ACHN (cell line): ENCODE data around the gene PCDH1.

Source experiments
- DNase-seq: peaks from one replicate; pipeline ENCODE4 v3.0.0-alpha.2; 2015
- in situ Hi-C: cut with HindIII; loops from 2 replicates; pipeline ENCODE4 v1.10.0; 2017; ENCODE audit warnings: low sequenced_read_pairs, low pct_ligation_motif_present, low pct_unique_long_range_greater_than_20kb

PCDH1 gene

GRCh38 chr5:141876628-141877355 is 1.4 kb downstream of the PCDH1 start:
- DNase-seq: no peak
- in situ Hi-C loops: no loop called here

DNA sequence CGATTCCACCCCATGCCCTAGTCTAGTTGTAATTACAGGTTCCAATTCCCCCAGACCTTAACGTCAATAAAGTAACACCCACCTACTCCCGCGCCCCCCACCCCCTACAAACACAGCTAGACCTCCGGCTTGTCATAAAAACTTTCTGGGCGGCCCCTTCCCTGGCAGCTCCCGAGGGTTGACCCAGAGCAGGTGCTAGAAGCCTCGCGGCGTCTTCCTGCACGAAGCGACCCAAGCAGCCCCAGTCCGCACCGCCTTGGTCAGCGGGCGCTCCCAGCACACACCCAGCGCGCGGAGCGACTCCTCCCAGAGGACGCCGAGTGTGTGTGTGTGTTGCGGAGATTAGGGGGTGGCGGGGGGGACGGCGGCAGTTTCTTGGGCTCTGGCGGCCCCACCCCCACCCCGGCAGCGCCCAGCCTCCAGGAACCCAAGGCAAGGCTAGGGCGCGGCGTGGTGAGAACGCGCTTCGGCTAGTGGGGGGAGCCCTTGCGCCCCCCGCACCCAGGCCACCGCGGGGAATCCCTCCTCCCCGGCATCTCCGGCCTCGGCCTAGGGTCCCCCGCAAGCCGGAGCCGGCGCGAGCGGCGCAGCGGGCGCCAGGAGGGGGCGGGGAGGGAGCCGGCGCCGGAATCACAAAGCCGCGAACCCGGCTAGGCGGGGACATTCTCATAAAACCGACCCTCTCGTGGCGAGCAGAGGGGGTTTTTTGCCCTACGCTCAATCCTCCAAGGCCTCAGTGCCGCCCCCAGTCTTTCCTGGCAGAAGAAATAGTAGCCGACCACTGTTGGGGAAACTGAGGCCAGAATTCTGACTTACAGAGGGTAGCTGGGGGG is 2.2 kb downstream of the PCDH1 start:
- in situ Hi-C loops: no loop called here
- DNase-seq: no peak

GRCh38 chr5:141875022-141875740 is 3.0 kb downstream of the PCDH1 start:
- in situ Hi-C loops: no loop called here
- no peak for DNase-seq

- in situ Hi-C loops: no loop called here
- DNase-seq: no peak
Observed at GRCh38 chr5:141874262-141874964, 3.8 kb downstream of the PCDH1 start.

GRCh38 chr5:141873933-141874261 is 4.3 kb downstream of the PCDH1 start:
- no peak for DNase-seq
- in situ Hi-C loops: no loop called here

DNA sequence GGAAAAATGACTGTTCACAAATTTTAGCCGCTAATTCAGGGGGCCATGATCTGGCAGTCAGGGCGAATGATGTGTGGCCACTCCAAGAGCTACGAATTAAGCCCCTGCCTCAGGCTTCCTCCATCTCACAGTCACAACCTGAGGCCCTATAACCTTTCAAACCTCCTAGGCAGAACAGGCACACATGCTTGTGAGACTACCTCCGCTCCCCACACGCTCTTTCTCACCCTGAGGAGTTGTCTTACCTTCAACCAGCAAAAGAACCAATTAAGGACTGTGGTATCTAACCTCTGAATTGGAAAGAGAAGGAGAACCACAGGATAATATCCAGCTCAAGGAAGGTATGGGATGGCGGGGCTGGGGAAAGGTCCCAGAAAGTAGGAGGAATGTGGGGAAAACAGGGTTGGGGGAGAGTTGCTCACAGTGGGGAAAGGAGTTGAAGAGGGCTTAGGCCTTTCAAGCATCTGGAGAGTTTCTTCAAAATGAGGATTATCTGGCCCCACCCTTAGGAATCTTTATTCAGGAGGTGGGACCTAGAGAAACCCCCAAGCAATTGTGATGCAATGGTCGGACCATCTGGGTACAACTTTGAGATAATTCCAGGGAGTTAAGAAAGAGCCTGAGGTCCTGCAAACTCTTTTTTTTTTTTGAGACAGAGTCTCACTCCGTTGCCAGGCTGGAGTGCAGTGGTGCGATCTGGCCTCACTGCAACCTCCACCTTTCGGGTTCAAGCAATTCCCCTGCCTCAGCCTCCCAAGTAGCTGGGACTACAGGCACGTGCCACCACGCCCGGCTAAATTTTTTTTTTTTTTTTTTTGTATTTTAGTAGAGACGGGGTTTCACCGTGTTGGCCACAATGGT is 5.5 kb downstream of the PCDH1 start:
- in situ Hi-C loops: no loop called here
- no peak for DNase-seq

DNA sequence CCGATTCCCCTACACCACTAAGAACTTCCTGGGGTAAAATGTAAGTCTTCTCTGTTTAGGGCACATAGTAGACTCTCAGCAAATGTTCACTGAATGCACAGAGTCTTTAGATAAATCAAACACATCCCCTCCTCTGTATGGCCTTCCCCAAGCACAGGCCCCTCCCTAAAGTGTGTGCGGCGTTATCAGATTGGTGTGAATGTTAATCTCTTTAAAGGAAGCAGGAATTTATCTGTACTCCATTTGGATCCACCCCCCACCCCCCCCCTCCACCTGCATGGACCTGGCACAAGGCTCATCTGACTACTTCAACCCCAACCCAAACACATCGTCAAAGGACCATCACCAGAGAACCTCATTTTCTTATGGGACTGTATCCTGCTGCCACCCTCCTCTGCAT is 6.3 kb downstream of the PCDH1 start:
- in situ Hi-C loops: no loop called here

DNA sequence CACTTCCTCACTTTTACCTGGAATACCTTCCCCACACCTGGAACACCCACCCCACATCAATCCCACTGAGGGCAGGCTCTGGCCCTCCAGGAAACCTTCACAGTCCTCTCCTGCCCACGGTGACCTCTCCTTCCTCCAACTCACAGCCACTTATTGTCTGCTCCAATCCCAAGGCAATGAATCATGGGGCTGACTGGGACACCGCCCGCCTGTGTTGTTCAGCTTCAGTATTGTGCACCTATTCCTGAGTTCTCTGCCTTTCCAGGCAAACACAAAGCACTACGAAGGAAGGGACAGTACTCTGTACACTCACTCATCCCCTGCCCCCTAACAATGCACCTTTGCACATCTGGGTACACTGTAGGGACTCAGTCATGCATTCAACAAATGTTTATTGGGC is 7.3 kb downstream of the PCDH1 start:
- DNase-seq: no peak
- in situ Hi-C loops: no loop called here

More for the DNA sequence above, 6.3 kb downstream of the PCDH1 start:
- DNase-seq: no peak

DNA sequence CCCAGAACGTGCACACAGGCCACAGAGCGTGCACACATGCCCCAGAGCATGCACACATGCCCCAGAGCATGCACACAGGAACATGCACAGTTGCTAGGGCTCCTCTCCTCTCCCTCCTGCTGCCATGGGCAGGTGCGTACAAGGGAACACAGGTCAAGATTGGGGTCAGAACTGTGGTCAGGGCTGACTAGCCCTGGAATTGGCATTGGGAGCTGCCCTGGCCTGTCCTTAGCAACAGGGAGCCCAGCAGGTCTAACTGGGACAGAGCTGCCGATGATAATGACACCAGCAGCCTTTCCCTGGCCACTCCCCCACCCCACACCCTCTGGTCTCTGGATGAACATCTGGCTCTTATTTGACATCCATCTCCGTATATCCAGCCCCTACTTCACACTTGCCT is 8.0 kb downstream of the PCDH1 start:
- DNase-seq: no peak
- in situ Hi-C loops: no loop called here

DNA sequence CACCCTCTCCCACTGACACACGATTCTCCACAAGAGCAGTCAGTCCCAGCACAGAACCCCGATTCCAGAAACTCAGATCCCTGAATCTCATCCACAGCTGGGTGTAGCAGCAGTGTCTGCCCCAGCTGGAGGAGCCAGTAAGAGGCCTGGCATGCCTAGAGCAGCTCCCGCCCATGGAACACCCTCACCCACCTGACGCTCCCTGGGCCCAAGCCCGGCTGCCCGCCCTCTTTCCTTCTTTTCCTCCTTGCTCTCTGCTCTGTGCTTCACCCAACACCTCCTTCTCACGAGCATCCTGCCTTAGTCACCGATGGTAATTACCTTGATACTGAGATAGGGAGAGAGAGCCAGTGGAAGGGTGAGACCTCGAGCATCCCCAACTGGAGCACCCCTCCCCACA is 8.7 kb downstream of the PCDH1 start:
- no peak for DNase-seq
- in situ Hi-C loops: no loop called here

DNA sequence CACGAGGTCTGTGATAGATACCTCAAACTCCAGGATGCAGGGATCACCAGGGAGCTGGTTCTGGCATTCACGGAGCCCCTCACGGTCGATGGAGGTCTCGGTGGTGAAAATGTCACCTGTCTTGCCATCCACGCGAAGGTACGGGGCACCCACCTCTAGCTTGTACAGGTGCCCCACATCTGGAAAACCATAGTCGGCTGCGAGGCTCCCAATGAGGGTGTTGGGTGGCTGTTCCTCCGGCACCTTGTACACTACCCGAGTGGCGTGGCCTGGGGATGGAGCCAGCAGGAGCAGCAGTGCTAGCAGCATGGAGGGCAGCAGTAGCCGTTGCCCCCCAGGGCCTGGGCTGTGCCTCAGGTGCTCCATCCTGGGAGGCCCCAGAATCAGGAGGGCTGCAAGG is 9.2 kb downstream of the PCDH1 start:
- in situ Hi-C loops: no loop called here
- no peak for DNase-seq

GRCh38 chr5:141868541-141868940 is 9.7 kb downstream of the PCDH1 start:
- in situ Hi-C loops: no loop called here
- DNase-seq: no peak

DNA sequence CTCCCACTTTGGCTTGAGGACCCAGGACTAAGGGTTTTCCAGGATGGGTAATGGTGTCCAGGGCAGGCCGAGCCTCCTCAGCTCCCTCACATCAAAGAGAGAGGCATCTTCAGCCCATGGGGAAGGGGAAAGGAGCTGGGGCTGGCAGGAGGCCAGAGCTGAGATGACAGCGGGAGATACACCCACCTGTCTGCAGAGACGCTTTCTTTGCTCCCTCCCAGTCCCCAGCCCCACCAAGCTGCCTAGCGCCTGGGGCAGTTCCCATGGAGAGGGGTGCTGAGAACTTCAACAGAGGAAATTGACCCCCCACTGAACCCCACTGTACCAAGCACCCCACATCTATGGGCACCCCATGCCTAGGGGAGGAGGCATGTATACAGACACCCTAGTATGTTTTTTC is 10.6 kb downstream of the PCDH1 start:
- DNase-seq: no peak
- in situ Hi-C loops: no loop called here

- in situ Hi-C loops: no loop called here
- no peak for DNase-seq
Observed at GRCh38 chr5:141867139-141867538, 11.1 kb downstream of the PCDH1 start.

DNA sequence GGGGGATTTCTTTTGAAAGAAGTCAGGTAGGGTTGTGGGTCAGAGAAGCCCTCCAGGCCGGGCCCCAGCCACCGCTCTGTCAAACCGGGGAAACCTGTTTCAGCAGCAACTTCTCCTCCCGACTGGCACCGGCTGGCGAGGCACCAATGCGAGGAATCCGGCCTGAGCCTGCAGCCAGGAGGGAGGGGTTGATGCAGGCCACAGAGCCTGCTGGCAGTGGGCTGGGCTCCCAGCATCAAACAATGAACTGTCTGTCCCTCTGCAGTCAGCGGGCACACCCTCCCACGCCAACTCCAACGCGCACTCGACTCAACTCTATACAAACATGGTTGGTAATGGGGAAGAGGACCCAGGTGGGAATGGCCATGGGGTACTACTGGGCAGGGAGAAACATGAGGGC is 12.1 kb downstream of the PCDH1 start:
- in situ Hi-C loops: no loop called here
- no peak for DNase-seq

- DNase-seq: no peak
- in situ Hi-C loops: no loop called here
Observed at GRCh38 chr5:141865406-141865805, 12.8 kb downstream of the PCDH1 start.

DNA sequence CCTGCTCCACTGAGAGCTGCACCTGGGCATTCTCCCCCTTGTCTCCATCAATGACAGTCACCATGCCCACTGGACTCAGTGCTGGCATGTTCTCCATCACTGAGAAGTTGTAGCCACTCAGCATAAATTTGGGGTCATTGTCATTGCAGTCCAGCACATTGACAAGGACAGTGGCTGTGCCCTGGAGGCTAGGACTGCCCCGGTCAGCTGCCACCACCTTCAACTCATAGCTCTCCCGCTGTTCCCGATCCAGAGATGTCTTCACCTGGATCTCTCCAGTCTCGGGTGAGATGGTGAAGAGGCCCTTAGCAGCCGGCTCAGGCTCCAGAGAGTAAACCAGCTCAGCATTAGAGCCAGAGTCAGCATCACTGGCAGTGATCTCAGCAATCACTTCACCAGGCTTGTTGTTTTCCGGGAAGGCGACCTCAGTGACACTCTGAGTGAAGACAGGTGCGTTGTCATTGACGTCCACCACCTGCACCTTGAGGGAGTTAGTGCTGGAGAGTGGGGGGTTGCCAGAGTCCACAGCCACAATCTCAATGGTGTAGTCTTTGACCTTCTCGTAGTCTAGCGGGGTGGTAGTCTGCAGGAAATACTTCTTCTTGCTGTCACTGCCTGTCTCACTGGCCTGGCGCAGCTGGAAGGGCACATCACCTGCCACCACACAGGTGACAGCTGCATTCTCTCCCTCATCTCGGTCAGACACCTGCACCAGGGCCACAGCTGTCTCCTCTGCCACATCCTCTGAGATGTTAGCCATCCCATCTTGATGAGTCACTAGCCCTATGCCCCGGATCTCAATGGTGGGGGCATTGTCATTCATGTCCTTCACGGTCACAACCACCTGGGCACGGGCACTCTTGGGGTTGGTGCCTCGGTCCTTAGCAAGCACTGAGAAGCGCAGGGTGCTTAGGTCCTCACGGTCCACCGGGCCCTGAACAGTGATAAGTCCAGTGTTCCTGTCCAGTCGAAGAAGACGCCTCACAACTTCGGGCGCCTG is 13.5 kb downstream of the PCDH1 start:
- in situ Hi-C loops: no loop called here
- no peak for DNase-seq
